ENCODE results near the gene MIEN1. TPM values are rescaled to one million over a fixed set of nuclear protein-coding genes. Genes with fewer than 3 reads are reported as not detected.

The MIEN1 gene
- total RNA-seq, 1 donor: 14.8 TPM

- peaks cover 13% of the 10 kb centered on the region for H3K4me1 ChIP-seq (ENCODE audit: insufficient read depth, low read length)
- TF ChIP-seq, protein P1, sequence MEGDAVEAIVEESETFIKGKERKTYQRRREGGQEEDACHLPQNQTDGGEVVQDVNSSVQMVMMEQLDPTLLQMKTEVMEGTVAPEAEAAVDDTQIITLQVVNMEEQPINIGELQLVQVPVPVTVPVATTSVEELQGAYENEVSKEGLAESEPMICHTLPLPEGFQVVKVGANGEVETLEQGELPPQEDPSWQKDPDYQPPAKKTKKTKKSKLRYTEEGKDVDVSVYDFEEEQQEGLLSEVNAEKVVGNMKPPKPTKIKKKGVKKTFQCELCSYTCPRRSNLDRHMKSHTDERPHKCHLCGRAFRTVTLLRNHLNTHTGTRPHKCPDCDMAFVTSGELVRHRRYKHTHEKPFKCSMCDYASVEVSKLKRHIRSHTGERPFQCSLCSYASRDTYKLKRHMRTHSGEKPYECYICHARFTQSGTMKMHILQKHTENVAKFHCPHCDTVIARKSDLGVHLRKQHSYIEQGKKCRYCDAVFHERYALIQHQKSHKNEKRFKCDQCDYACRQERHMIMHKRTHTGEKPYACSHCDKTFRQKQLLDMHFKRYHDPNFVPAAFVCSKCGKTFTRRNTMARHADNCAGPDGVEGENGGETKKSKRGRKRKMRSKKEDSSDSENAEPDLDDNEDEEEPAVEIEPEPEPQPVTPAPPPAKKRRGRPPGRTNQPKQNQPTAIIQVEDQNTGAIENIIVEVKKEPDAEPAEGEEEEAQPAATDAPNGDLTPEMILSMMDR (IDR thresholded peaks at IDR 0.05; ENCODE audit: extremely low read depth, low read depth, low read length): no peak
- no peaks in the 10 kb centered on the region for H3K27me3 ChIP-seq (ENCODE audit: insufficient read depth, low read length)
- peaks cover 67% of the 10 kb centered on the region for H3K79me2 ChIP-seq (ENCODE audit: insufficient read depth, low read length)
- no peaks in the 10 kb centered on the region for H3K9me3 ChIP-seq (ENCODE audit: low read depth, low read length)
- H2AFZ ChIP-seq (ENCODE audit: low read length): no peak overlapping the region
- no peak overlapping the region for H3K4me2 ChIP-seq (ENCODE audit: insufficient read depth, low read length)
- no peak overlapping the region for H3K27ac ChIP-seq (ENCODE audit: low read depth, low read length)
- H3K36me3 ChIP-seq (ENCODE audit: insufficient read depth, low read length): peaks cover 8% of the 10 kb centered on the region
- H3K4me3 ChIP-seq (ENCODE audit: insufficient read depth, low read length): no peak overlapping the region
- H4K20me1 ChIP-seq (ENCODE audit: insufficient read depth, low read length): peaks cover 48% of the 10 kb centered on the region
- peak; percentile 62 for DNase-seq (ENCODE audit: insufficient read length, low spot score, missing footprints)
Observed at GRCh38 chr17:39702901-39703893, 27.1 kb downstream of the MIEN1 start.

GRCh38 chr17:39701784-39702422, 28.4 kb downstream of the MIEN1 start:
- Histone ChIP-seq H3K9me3 (ENCODE audit: low read depth, low read length) (no peaks in the 10 kb centered on the region), H3K79me2 (ENCODE audit: insufficient read depth, low read length) (peaks cover 67% of the 10 kb centered on the region), H3K27me3 (ENCODE audit: insufficient read depth, low read length) (no peaks in the 10 kb centered on the region), H4K20me1 (ENCODE audit: insufficient read depth, low read length) (peaks cover 44% of the 10 kb centered on the region), H3K36me3 (ENCODE audit: insufficient read depth, low read length) (no peaks in the 10 kb centered on the region), H3K4me2 (ENCODE audit: insufficient read depth, low read length) (peak overlapping the region; percentile 86), H3K27ac (ENCODE audit: low read depth, low read length) (no peak overlapping the region), H2AFZ (ENCODE audit: low read length) (no peak overlapping the region), H3K4me1 (ENCODE audit: insufficient read depth, low read length) (peaks cover 13% of the 10 kb centered on the region), H3K4me3 (ENCODE audit: insufficient read depth, low read length) (peak overlapping the region; percentile 76)
- TF ChIP-seq, protein P1 (IDR thresholded peaks at IDR 0.05; ENCODE audit: extremely low read depth, low read depth, low read length): no peak
- DNase-seq (ENCODE audit: insufficient read length, low spot score, missing footprints): peak; percentile 88

DNA sequence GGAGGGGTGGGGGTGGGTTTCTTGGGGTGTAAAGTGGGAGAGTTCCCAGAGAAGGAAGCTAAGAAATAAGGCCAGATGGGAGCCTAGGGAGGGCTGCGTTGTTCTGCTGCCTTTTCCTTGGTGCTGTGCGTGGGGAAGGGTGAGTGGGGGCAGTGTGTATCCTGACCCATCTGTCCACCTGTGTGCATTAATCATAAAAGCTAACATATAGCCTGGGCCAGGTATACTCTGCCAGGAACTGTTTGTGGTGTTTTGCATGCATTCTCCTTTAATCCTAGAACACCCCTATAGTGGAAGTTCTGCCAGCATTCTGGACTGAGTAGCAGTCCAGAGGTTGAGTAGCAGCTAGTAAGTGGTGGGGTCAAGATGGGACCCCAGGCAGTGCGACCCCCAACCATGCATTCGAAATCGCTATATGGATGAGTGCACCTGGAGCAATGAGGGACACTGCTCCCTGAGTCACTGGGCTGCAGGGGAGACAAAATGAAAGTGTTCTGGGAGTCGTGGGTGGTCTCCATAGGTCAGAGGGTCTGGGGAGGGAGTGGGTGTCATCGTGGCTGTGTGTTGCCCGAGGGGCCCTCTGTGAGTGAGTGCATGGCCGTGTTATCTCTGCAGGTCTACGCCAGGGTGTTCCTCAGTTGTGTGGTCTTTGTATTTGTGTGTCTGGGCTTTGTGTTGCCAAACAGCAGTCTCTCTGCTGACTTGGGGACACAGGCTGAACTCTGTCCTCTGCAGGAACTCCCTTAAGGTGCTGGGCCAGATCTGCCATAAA, 29.1 kb downstream of the MIEN1 start:
- no peaks in the 10 kb centered on the region for H3K27me3 ChIP-seq (ENCODE audit: insufficient read depth, low read length)
- H3K36me3 ChIP-seq (ENCODE audit: insufficient read depth, low read length): no peaks in the 10 kb centered on the region
- TF ChIP-seq, protein P1 (IDR thresholded peaks at IDR 0.05; ENCODE audit: extremely low read depth, low read depth, low read length): no peak
- peak; percentile 61 for DNase-seq (ENCODE audit: insufficient read length, low spot score, missing footprints)
- H3K9me3 ChIP-seq (ENCODE audit: low read depth, low read length): no peaks in the 10 kb centered on the region
- peak overlapping the region; percentile 86 for H3K4me2 ChIP-seq (ENCODE audit: insufficient read depth, low read length)
- peaks cover 37% of the 10 kb centered on the region for H4K20me1 ChIP-seq (ENCODE audit: insufficient read depth, low read length)
- H3K4me3 ChIP-seq (ENCODE audit: insufficient read depth, low read length): peak overlapping the region; percentile 76
- peaks cover 13% of the 10 kb centered on the region for H3K4me1 ChIP-seq (ENCODE audit: insufficient read depth, low read length)
- H3K79me2 ChIP-seq (ENCODE audit: insufficient read depth, low read length): peaks cover 63% of the 10 kb centered on the region
- no peak overlapping the region for H3K27ac ChIP-seq (ENCODE audit: low read depth, low read length)
- H2AFZ ChIP-seq (ENCODE audit: low read length): no peak overlapping the region

Data from osteoblast (primary cell).